Stimulated activated naive CD8-positive, alpha-beta T cell treated with anti-CD3 and anti-CD28 coated beads, Interleukin-15, Interleukin-2, amounts not matched to agents 100 ng/mL and 50 ng/mL, for 24 hours (primary cell): Measurements from ENCODE around the gene RAB8A.
"Not testable (repeated sequence)": the region's sequence is repeated elsewhere in the genome, so short reads cannot be mapped to it uniquely, and the experiment has no call there.

Experiments used
- H3K27ac Mint-ChIP-seq: one replicate; pipeline ENCODE4 v1.8.0; 2021; ENCODE audit warnings: mild to moderate bottlenecking, mixed read lengths
- H3K27me3 Mint-ChIP-seq: one replicate; pipeline ENCODE4 v1.8.0; 2021; ENCODE audit warnings: mixed read lengths
- H3K36me3 Mint-ChIP-seq: one replicate; pipeline ENCODE4 v1.8.0; 2021; ENCODE audit warnings: low read depth, mixed read lengths
- H3K4me1 Mint-ChIP-seq: one replicate; pipeline ENCODE4 v1.8.0; 2021; ENCODE audit warnings: low read depth, mixed read lengths
- H3K4me3 Mint-ChIP-seq: one replicate; pipeline ENCODE4 v1.8.0; 2021; ENCODE audit warnings: mild to moderate bottlenecking, mixed read lengths
- H3K9me3 Mint-ChIP-seq: one replicate; pipeline ENCODE4 v1.8.0; 2021; ENCODE audit warnings: mixed read lengths

Gene RAB8A

DNA sequence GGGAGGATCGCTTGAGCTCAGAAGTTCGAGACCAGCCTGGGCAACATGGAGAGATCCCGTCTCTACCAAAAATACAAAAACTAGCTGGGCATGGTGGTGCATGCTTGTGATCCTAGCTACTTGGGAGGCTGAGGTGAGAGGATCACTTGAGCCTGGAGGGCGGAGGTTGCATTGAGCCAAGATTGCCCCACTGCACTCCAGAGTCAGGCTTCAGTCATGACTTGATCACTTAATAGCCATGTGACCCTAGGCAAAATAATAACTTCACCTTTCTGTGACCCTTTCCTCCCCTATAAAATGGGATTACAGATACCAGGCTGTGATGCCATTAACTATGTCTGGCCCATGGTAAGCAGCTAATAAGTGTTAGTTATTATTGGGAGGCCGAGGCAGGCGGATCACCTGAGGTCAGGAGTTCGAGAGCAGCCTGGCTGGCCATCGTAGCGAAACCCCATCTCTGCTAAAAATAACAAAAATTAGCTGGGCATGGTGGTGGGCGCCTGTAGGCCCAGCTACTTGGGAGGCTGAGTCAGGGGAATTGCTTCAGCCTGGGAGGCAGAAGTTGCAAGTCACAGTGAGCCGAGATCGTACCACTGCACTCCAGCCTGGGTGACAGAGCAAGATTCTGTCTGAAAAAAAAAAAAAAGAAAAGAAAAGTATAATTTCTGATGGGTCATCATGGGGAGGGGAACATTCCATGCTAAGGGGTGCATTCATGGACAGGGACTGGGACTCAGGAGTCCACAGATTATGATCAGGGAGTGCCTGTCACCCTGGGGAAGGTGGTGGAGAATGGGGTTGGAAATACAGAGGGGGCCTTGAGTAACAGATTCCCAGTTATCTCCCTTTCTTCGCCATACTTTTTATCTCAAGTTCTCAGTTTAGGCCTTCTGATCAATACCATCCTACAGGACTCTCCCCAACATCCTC, 19.9 kb upstream of the RAB8A start:
- no peak overlapping the region for H3K27ac Mint-ChIP-seq
- H3K36me3 Mint-ChIP-seq: peaks cover 83% of the 10 kb centered on the region
- H3K4me3 Mint-ChIP-seq: no peak overlapping the region
- no peaks in the 10 kb centered on the region for H3K27me3 Mint-ChIP-seq
- H3K9me3 Mint-ChIP-seq: no peaks in the 10 kb centered on the region
- H3K4me1 Mint-ChIP-seq: peaks cover 48% of the 10 kb centered on the region

DNA sequence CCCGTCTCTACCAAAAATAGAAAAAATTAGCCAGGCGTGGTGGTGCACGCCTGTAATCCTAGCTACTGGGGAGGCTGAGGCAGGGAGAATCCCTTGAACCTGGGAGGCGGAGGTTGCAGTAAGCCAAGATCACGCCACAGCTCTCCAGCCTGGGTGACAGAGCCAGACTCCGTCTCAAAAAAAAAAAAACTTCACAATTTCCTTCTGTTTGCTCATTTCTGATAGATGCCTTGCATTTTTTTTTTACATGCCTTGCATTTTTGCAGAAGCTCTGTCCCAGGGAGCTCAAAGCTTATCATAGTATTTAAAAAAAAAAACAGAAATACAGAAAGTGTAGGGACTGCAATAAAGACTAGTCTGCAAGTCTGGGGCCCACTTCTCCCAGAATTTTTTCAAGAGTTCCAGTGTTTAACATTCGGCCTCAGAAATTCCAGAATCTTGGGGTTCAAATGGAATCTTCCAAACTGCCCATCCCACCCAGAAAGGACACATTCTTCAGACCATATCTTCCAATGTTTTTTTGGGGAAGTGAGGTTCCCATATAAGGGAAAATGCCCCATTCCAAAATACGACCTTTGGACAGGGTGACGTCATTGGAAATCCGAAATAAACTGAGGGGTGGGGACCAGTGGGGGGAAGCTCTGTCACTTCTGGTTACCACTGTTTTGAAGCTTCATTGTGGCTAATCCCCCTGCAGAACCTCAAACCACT, 17.2 kb upstream of the RAB8A start:
- Mint-ChIP-seq H3K27me3 (no peaks in the 10 kb centered on the region), H3K27ac (peak overlapping the region; percentile 94), H3K9me3 (no peaks in the 10 kb centered on the region), H3K36me3 (peaks cover 88% of the 10 kb centered on the region), H3K4me3 (peak overlapping the region; percentile 63), H3K4me1 (peaks cover 43% of the 10 kb centered on the region)

DNA sequence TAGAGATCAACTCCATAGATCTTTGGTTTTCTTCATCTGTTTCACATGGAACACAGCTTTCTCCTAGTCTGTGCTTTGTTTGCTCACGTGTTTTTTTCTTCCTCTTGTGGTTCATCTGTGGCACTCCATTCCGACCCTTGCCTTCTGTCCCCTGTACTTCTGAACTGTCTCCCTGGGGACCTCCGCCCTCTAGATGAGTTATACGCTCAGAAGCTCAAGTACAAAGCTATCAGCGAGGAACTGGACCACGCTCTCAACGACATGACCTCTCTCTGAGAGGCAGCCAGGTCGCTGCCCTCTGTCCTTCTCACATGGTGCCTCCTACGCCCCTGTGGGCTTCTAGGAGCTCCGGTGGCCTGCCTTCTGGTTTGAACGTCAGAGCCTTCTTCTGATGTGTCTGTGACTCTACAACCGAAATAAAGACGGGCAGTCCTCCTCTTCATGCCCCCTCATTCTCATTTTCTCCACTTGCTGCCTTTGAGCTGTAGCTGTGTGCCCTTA, 16.6 kb upstream of the RAB8A start:
- peak overlapping the region; percentile 94 for H3K27ac Mint-ChIP-seq
- H3K4me1 Mint-ChIP-seq: peaks cover 43% of the 10 kb centered on the region
- H3K9me3 Mint-ChIP-seq: no peaks in the 10 kb centered on the region
- no peaks in the 10 kb centered on the region for H3K27me3 Mint-ChIP-seq
- peak overlapping the region; percentile 63 for H3K4me3 Mint-ChIP-seq
- peaks cover 89% of the 10 kb centered on the region for H3K36me3 Mint-ChIP-seq

DNA sequence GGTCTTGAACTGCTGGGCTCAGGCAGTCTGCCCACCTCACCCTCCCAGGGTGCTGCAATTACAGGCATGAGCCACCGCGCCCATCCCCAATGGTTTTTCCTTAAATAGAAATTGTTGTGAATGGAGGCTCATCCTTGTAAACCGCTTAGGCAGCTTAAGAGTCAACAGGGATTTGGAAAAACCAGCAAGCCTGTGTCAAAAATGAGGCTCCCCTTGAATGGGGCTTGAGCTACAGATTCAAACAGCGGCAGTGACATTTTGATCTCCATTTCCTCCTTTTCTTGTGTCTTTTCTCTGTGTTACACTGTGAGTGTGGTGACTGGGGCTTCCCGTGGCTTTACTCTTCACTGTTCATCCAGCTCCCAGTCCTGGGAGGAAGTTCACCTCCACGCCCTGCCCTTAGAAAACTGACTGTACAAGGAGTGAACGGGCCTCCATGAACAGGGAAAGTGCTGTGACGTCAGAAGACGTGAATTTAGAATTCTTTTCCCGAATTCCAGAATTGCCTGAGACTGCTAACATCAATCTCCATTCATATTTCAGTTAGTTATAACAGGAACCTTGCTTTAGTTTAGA, 15.3 kb upstream of the RAB8A start:
- peak overlapping the region; percentile 83 for H3K27ac Mint-ChIP-seq
- H3K9me3 Mint-ChIP-seq: no peaks in the 10 kb centered on the region
- H3K36me3 Mint-ChIP-seq: peaks cover 83% of the 10 kb centered on the region

DNA sequence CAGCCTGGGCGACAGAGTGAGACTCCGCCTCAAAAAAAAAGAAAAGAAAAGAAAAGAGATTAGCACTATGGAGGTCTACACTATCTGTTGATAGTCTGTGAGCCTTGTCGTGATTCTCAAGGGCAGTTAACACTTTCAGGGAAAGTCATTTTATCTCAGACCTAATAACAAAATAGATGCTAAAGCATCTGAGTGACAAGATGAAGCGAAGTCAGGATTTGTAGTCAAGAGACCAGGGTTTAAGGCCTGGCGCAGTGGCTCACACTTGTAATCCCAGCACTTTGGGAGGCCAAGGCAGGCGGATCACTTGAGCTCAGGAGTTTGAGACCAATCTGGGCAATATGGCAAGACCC, 13.3 kb upstream of the RAB8A start:
- peaks cover 78% of the 10 kb centered on the region for H3K36me3 Mint-ChIP-seq
- H3K9me3 Mint-ChIP-seq: no peaks in the 10 kb centered on the region
- no peaks in the 10 kb centered on the region for H3K27me3 Mint-ChIP-seq
- peak overlapping the region; percentile 26 for H3K27ac Mint-ChIP-seq
- H3K4me1 Mint-ChIP-seq: peaks cover 37% of the 10 kb centered on the region
- no peak overlapping the region for H3K4me3 Mint-ChIP-seq

More for the DNA sequence above, 15.3 kb upstream of the RAB8A start:
- peaks cover 43% of the 10 kb centered on the region for H3K4me1 Mint-ChIP-seq
- H3K4me3 Mint-ChIP-seq: peak overlapping the region; percentile 51
- H3K27me3 Mint-ChIP-seq: no peaks in the 10 kb centered on the region

DNA sequence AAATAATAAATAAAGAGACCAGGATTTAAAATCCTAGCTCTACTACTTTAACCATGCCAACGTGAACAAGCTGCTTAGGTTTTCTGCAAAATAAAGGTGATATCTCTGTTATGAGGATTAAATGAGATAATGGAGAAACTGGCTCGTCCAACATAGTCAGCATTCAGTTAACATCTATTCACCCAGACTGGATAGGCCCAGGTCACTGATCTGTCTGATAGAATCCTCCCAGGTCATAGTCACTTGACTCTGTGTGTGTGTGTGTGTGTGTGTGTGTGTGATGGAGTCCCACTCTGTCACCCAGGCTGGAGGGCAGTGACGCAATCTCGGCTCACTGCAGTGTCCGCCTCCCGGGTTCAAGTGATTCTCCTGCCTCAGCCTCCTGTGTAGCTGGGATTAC, 12.9 kb upstream of the RAB8A start:
- Mint-ChIP-seq H3K36me3 (peaks cover 77% of the 10 kb centered on the region), H3K27ac (no peak overlapping the region), H3K27me3 (no peaks in the 10 kb centered on the region), H3K4me3 (no peak overlapping the region), H3K4me1 (peaks cover 32% of the 10 kb centered on the region), H3K9me3 (no peaks in the 10 kb centered on the region)

DNA sequence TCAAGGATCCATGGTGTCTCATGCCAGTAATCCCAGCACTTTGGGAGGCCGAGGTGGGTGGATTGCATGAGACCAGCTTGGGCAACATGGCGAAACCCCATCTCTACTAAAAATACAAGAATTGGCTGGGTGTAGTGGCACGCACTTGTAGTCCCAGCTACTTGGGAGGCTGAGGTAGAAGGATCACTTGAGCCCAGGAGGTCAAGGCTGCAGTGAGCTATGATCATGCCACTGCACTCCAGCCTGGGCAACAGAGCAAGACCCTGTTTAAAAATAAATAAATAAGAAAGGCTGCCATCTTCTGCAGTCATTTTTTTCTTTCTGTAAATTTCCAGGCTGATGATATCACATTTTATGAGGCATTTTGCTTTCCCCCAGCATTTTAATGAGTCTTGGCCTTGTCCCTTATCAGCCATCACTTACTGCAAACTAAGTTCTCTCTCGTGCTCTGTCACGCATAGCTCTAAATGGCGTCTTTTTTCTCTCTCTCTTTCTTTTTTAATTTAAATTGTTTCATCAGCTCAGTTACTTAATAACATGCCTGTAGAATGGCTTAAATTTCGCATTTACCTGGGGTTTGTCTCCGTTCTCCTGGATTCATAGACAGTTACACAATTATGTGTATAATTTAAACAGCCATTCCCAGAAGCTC, 12.2 kb upstream of the RAB8A start:
- H3K9me3 Mint-ChIP-seq, H3K27me3 Mint-ChIP-seq, H3K4me3 Mint-ChIP-seq: not testable (repeated sequence)
- Mint-ChIP-seq H3K36me3 (peaks cover 71% of the 10 kb centered on the region), H3K27ac (peak overlapping the region; percentile 26), H3K4me1 (peaks cover 30% of the 10 kb centered on the region)

DNA sequence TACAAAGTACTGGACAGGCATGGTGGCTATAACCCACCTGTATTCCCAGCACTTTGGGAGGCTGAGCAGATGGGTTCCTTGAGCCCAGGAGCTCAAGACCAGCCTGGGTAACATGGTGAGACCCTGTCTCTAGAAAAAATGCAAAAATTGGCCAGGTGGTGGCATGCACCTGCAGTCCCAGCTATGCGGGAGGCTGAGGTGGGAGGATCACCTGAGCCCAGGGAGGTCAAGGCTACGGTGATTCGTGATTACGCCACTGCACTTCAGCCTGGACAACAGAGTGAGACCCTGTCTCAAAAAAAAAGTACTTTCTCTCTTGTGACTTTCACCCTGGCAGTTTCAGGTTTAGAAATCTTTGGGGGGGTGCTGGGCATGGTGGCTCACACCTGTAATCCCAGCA, 11.2 kb upstream of the RAB8A start:
- H3K4me3 Mint-ChIP-seq: no peak overlapping the region
- peaks cover 24% of the 10 kb centered on the region for H3K4me1 Mint-ChIP-seq
- peaks cover 60% of the 10 kb centered on the region for H3K36me3 Mint-ChIP-seq

DNA sequence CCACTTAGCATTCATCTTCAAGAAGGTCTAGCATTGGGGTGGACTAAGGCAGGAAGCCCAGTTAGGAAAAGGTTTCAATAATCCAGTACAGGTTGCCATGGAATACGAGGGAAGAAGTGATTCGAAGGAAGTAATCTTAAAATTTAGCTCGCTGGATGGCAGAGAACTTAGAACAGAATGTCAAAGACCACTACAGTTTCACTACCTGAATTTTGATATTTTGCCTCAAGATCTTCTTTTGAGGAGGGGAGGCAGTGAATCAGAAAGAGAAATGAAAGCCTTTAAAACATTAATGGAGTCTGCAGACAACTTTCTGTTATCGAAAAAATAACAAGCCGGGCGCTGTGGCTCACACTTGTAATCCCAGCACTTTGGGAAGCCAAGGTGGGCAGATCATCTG, 7.0 kb upstream of the RAB8A start:
- Mint-ChIP-seq H3K9me3 (no peaks in the 10 kb centered on the region), H3K4me1 (peaks cover 9% of the 10 kb centered on the region), H3K36me3 (peaks cover 23% of the 10 kb centered on the region), H3K4me3 (no peak overlapping the region), H3K27me3 (no peaks in the 10 kb centered on the region), H3K27ac (no peak overlapping the region)

More for the DNA sequence above, 11.2 kb upstream of the RAB8A start:
- no peaks in the 10 kb centered on the region for H3K27me3 Mint-ChIP-seq
- H3K9me3 Mint-ChIP-seq: no peaks in the 10 kb centered on the region
- H3K27ac Mint-ChIP-seq: no peak overlapping the region

DNA sequence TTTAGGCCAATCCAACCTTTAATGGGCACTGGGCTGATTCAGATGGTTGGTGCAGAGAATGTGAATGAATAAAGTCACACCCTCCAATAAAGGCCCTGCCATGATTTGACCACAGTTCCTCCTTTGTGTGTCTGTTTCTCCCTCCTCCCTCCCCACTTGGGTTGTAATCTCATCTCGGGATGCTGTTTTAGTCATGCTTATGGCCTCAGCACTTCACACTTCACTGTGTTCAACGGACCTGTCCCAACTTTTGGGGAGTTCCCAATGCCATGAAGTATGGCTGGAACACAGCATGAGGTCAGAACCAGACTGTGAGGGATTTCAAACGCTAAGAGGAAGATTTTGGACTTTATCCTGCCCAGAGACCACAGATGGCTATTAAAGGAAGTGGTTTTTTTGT, 5.6 kb upstream of the RAB8A start:
- H3K4me3 Mint-ChIP-seq: no peak overlapping the region
- no peaks in the 10 kb centered on the region for H3K9me3 Mint-ChIP-seq
- no peaks in the 10 kb centered on the region for H3K27me3 Mint-ChIP-seq
- peak overlapping the region; percentile 79 for H3K27ac Mint-ChIP-seq
- H3K36me3 Mint-ChIP-seq: peaks cover 17% of the 10 kb centered on the region
- H3K4me1 Mint-ChIP-seq: peaks cover 12% of the 10 kb centered on the region

DNA sequence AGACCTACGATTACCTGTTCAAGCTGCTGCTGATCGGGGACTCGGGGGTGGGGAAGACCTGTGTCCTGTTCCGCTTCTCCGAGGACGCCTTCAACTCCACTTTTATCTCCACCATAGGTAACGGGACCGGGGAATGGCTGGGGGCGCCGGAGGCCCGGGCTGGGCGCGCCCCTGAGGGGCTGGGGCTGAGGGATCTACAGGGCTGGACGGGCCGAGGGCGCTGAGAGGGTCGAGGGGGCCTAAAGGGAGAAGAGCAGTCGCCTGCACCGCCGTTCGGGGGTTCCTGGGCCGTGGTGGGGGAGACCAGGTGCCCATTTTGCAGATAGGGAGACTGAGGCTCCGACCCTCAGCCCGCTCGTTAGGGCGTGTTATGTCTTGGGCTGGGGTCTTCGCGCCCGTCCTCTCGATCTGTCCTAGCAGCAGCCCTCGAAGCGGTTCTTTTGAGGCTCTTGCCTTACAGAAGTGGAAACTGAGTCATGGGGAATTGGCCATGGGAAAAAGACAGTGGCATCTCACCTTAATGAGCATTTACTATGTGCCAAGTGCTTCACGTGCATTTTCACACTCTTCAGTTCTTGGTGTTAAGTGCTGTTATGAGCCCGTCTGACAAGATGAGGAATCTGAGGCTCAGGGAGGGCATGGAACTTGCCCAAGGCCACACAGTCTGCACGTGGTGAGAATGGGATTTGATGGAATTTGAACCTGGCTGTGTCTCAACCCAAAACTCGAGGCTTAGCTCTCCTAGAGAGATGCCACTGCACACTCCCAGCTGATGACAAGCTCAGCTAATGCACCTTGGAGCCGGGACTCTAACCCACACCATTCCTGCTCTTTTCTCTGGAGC, 442 bp downstream of the RAB8A start:
- peaks cover 19% of the 10 kb centered on the region for H3K36me3 Mint-ChIP-seq
- peak overlapping the region; percentile 87 for H3K27ac Mint-ChIP-seq
- peaks cover 47% of the 10 kb centered on the region for H3K4me1 Mint-ChIP-seq

DNA sequence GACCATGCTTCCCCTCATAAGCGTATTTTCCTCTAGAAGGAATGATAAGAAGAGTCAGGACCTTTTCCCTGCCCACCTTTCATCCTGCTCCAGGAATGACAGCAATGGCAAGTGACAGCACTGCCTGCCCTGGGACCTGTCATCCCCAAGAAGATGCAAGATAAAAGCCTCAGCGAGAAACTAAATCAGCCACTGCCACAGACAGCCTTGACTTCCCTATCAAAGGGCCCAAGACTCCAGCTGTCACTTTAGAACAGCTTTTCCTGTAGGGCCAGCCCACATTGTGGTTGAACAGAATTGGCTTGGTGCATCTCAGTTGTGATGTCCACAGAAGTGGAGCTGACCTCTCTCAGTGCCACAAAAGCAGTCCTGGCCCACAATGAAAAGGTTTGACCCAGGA, 1.1 kb downstream of the RAB8A start:
- peak overlapping the region; percentile 87 for H3K4me3 Mint-ChIP-seq
- H3K27me3 Mint-ChIP-seq: no peaks in the 10 kb centered on the region
- peaks cover 26% of the 10 kb centered on the region for H3K36me3 Mint-ChIP-seq
- no peaks in the 10 kb centered on the region for H3K9me3 Mint-ChIP-seq
- H3K4me1 Mint-ChIP-seq: peaks cover 53% of the 10 kb centered on the region
- H3K27ac Mint-ChIP-seq: peak overlapping the region; percentile 87

More for the DNA sequence above, 442 bp downstream of the RAB8A start:
- Mint-ChIP-seq H3K4me3 (peak overlapping the region; percentile 87), H3K27me3 (no peaks in the 10 kb centered on the region), H3K9me3 (no peaks in the 10 kb centered on the region)

DNA sequence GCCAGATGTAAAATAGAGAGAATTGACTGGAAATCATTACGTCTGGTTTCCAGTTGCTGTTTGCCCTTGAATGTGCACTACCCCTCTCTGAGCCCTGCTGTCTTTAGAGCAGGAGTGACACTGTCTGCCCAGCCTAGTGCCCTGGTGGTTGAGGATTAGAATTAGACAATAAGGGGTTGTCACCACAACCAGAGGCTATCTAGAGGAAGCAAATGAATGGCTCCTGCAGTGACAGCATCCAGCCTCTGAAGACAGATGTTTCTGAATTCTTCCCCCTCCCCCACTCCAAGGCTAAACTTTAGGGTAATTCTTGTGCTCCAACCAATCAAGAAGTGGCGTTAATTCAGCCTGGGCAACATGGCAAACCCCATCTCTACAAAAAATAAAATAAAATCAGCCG, 2.0 kb downstream of the RAB8A start:
- H3K4me1 Mint-ChIP-seq: peaks cover 62% of the 10 kb centered on the region
- no peaks in the 10 kb centered on the region for H3K27me3 Mint-ChIP-seq
- H3K4me3 Mint-ChIP-seq: peak overlapping the region; percentile 70

More for the DNA sequence above, 2.0 kb downstream of the RAB8A start:
- Mint-ChIP-seq H3K27ac (peak overlapping the region; percentile 80), H3K9me3 (no peaks in the 10 kb centered on the region), H3K36me3 (peaks cover 35% of the 10 kb centered on the region)
